Measurements from ENCODE around the gene LHX2.

Gene LHX2

DNA sequence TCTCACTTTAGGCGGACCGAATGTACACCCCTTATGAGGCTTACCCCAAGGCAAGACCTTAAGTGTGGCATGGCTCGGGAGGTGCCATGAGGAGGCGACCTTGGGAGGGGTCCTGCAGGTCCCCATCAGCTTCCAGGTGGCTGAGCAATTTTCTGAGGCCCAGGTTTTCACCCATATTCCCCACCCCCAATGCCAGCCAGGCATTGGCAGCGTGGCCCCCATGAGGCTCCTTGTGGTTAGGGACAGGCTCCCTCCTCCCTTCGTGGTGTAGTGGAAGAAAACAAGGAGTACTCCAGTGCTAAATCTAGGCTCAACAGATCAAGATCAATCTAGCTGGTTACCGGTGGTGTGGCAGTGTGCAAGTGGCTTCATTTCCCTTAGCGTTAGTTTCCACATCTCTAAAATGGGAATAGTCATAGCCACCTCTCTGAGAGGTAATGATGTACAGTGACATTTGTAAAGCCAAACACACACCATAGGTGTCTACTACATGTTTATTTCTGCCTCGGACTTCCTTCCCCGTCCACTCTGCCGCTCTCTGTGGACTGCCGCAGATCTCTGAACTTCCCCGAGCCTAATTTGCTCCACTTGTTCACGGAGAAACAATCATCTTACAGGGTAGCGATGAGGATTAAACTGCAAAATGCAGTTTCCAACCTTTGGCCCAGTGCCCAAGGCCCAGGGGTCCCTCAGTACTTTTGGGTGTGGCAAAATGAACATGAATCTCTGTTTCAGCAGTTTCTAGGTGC, 8.4 kb downstream of the LHX2 start:
- TF ChIP-seq, protein P1, sequence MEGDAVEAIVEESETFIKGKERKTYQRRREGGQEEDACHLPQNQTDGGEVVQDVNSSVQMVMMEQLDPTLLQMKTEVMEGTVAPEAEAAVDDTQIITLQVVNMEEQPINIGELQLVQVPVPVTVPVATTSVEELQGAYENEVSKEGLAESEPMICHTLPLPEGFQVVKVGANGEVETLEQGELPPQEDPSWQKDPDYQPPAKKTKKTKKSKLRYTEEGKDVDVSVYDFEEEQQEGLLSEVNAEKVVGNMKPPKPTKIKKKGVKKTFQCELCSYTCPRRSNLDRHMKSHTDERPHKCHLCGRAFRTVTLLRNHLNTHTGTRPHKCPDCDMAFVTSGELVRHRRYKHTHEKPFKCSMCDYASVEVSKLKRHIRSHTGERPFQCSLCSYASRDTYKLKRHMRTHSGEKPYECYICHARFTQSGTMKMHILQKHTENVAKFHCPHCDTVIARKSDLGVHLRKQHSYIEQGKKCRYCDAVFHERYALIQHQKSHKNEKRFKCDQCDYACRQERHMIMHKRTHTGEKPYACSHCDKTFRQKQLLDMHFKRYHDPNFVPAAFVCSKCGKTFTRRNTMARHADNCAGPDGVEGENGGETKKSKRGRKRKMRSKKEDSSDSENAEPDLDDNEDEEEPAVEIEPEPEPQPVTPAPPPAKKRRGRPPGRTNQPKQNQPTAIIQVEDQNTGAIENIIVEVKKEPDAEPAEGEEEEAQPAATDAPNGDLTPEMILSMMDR (IDR thresholded peaks at IDR 0.05; ENCODE audit: extremely low read depth, missing control alignments) = no peak
- no peak for DNase-seq (ENCODE audit: low spot score)

DNA sequence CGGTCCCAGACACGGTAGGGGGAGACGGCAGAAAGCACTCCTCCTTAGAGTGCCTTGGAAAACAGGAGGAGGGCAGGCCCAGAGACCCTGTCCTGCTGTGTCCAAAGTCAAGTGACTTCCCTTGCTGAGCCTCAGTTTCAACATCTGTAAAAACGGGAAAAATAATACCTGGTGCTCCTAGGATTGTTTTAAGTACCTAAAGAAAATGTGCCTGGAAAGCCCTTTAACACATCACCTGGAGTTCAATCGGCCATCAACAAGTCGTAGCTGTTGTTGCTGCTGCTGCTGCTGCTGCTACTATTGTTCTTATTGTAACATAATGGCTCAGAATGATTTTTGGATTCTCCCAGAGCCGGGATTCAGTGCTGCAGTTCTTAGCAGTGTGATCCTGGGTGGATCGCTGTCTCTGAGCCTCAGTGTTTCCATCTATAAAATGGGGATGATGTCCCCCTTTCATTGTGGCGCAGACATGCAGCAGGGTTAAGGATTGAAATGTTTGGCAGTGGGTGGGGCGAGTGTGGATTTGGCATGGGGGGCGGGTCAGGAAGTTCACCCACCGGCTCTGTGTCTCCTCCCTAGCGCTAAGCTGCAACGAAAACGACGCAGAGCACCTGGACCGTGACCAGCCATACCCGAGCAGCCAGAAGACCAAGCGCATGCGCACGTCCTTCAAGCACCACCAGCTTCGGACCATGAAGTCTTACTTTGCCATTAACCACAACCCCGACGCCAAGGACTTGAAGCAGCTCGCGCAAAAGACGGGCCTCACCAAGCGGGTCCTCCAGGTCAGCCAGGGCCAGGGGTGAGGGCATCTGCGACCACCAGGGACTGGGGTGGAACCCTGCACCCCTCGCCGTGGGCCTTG, 9.2 kb downstream of the LHX2 start:
- TF ChIP-seq, protein P1 (IDR thresholded peaks at IDR 0.05; ENCODE audit: extremely low read depth, missing control alignments) = no peak
- DNase-seq (ENCODE audit: low spot score) = peak; percentile 76

DNA sequence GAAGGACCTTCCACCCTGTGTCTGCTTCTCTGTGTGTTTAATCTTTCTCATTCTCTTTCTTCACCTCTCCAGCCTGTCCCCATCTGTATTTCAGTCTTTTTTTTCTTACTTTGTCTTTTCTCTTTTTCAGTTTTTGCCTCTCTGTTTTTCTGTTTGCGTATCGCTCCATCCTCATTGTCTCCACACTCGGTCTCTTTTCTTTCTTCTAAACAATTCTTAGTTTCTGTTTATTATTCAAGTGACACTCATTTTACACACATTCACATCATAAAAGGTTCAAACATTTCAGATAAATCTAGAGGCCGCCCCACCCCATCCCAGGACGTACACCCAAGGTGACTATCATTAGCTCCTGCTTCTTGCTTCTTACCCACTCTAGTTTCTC, 9.8 kb downstream of the LHX2 start:
- DNase-seq (ENCODE audit: low spot score) = no peak
- TF ChIP-seq, protein P1 (IDR thresholded peaks at IDR 0.05; ENCODE audit: extremely low read depth, missing control alignments) = no peak

- TF ChIP-seq, protein P1 (IDR thresholded peaks at IDR 0.05; ENCODE audit: extremely low read depth, missing control alignments) = no peak
- no peak for DNase-seq (ENCODE audit: low spot score)
These were observed 10.9 kb downstream of the LHX2 start for GRCh38 chr9:124022201-124023121.

DNA sequence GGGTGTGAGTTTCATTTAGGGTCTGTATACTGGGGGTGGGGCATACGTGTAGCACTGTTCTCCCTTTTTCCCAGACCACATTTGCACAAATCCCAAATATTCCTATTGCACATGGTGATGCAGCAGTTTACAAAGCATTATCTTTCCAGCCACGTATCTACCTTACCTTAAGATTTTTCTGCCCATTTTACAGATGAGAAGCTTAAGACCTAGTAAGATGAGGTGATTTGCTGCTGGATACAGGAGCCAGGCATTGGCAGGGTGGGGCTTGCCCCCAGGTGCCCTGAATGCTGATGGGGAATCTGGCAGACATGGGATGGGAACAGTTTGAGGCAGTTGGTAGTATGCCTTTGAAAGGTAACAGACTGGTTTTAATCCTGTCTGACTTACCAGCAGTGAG, 12.5 kb downstream of the LHX2 start:
- TF ChIP-seq, protein P1 (IDR thresholded peaks at IDR 0.05; ENCODE audit: extremely low read depth, missing control alignments) = no peak

GRCh38 chr9:124029617-124030016, 18.0 kb downstream of the LHX2 start:
- no peak for DNase-seq (ENCODE audit: low spot score)
- TF ChIP-seq, protein P1 (IDR thresholded peaks at IDR 0.05; ENCODE audit: extremely low read depth, missing control alignments) = no peak

More for the DNA sequence above, 12.5 kb downstream of the LHX2 start:
- no peak for DNase-seq (ENCODE audit: low spot score)
